Small intestine (tissue), 7 donors: ENCODE data around the gene PLXNA4. TPM values are rescaled to one million over a fixed set of nuclear protein-coding genes. Genes with fewer than 3 reads are reported as not detected.

Source experiments
- DNase-seq, 2 donors: peaks; one replicate each; pipeline versions ENCODE4 v3.0.0 to v3.0.0-alpha.2; 2013
- FAIRE-seq: peaks from 2 replicates; lab custom pipeline; 2012; peaks lifted over from hg19 to GRCh38; lab: Jason Lieb, UNC
- H3K27ac ChIP-seq, 3 donors: one replicate each; pipeline ENCODE4 v1.5.1; 2013; ENCODE audit warnings: low read length in 2 of 3, mild to moderate bottlenecking in 2 of 3, control low read depth in 1 of 3, inconsistent platforms in 1 of 3, low read depth in 1 of 3, moderate library complexity in 1 of 3
- H3K27me3 ChIP-seq, 3 donors: one replicate each; pipeline ENCODE4 v1.6.1; 2013; ENCODE audit warnings: low read length in 3 of 3, inconsistent platforms in 1 of 3; ENCODE audit not compliant: control insufficient read depth in 3 of 3, insufficient read depth in 3 of 3
- H3K36me3 ChIP-seq, 3 donors: one replicate each; pipeline ENCODE4 v1.6.1; 2013; ENCODE audit warnings: low read length in 3 of 3, inconsistent platforms in 1 of 3, low read depth in 1 of 3, mild to moderate bottlenecking in 1 of 3, moderate library complexity in 1 of 3; ENCODE audit not compliant: control insufficient read depth in 3 of 3, insufficient read depth in 2 of 3
- H3K4me1 ChIP-seq, 3 donors: one replicate each; pipeline ENCODE4 v1.6.1; 2013; ENCODE audit warnings: low read length in 2 of 3, inconsistent platforms in 1 of 3, low read depth in 1 of 3, mild to moderate bottlenecking in 1 of 3, moderate library complexity in 1 of 3; ENCODE audit not compliant: control insufficient read depth in 3 of 3, insufficient read depth in 2 of 3
- H3K4me3 ChIP-seq, 3 donors: one replicate each; pipeline ENCODE4 v1.5.1; 2013; ENCODE audit warnings: low read length in 3 of 3, control low read depth in 1 of 3, inconsistent platforms in 1 of 3, low read depth in 1 of 3, mild to moderate bottlenecking in 1 of 3, moderate library complexity in 1 of 3
- H3K9me3 ChIP-seq, 2 donors: one replicate each; pipeline ENCODE4 v1.6.1; 2013; ENCODE audit warnings: low read depth in 1 of 2, low read length in 1 of 2; ENCODE audit not compliant: control insufficient read depth in 2 of 2, insufficient read depth in 1 of 2
- WGBS, 3 donors: extraction: QIAGEN DNeasy Blood & Tissue Kit; methylation state at CpG; one replicate each; pipeline ENCODE4 v1.1.7; 2013; 5-methylcytosine and 5-hydroxymethylcytosine counted together
- polyA plus RNA-seq, 4 donors: library from polyadenylated mRNA; stranded (reverse) in 3 of 4; unstranded in 1 of 4; fragments of 200-250 nt in 3 of 4; fragments of 120-200 nt in 1 of 4; gene quantifications; one replicate each; pipeline versions ENCODE4 v1.2.1 to v1.2.3, GENCODE V29; 2013
- donor health status: healthy with polysubstance abuse.
- donor health status: control.
- donor health status: control.
- donor health status: Bipolar disorder and iron deficiency.
- donor health status: healthy.

The PLXNA4 gene
- polyA plus RNA-seq, 4 donors, result under 0.01 to 3.9 (median 1.2) TPM; not detected in 1

- H3K9me3 ChIP-seq, result peaks cover 0 to 14% of the 10 kb centered on the region in 2 donors
- no peak overlapping the region for H3K4me3 ChIP-seq
- peaks cover 0 to 7% (median 0%) of the 10 kb centered on the region in 3 donors for H3K27me3 ChIP-seq
- H3K36me3 ChIP-seq, result no peaks in the 10 kb centered on the region
- peak overlapping the region in 1 of 3 donors; percentile 23 for H3K27ac ChIP-seq
- peak in 1 of 2 donors; percentile 34 for DNase-seq
- FAIRE-seq, result no peak
- WGBS, 3 donors, result 77 to 86% (median 85%) methylated on average over 6 of the region's 6 CpGs
- peaks cover 0 to 20% (median 5%) of the 10 kb centered on the region in 3 donors for H3K4me1 ChIP-seq
Observed at GRCh38 chr7:132451161-132451560, 125.1 kb downstream of the PLXNA4 start.

GRCh38 chr7:132450696-132451095 is 125.6 kb downstream of the PLXNA4 start:
- 27 to 62% (median 41%) methylated on average over 1 of the region's 1 CpG for WGBS, 3 donors
- no peak overlapping the region for H3K4me3 ChIP-seq
- H3K27ac ChIP-seq, result peak overlapping the region in 2 of 3 donors; percentile 17 to 75
- peaks cover 0 to 7% (median 0%) of the 10 kb centered on the region in 3 donors for H3K27me3 ChIP-seq
- peaks cover 0 to 14% of the 10 kb centered on the region in 2 donors for H3K9me3 ChIP-seq
- DNase-seq (peak; percentile 65 to 69), FAIRE-seq (no peak)
- H3K36me3 ChIP-seq, result no peaks in the 10 kb centered on the region
- H3K4me1 ChIP-seq, result peaks cover 0 to 20% (median 5%) of the 10 kb centered on the region in 3 donors

- H3K27ac ChIP-seq, result peak overlapping the region in 2 of 3 donors; percentile 17 to 75
- peaks cover 0 to 20% (median 5%) of the 10 kb centered on the region in 3 donors for H3K4me1 ChIP-seq
- peak; percentile 23 to 33 for DNase-seq
- H3K4me3 ChIP-seq, result no peak overlapping the region
- peaks cover 0 to 14% of the 10 kb centered on the region in 2 donors for H3K9me3 ChIP-seq
- no peak for FAIRE-seq
- 67 to 83% (median 76%) methylated on average over 4 of the region's 4 CpGs for WGBS, 3 donors
- peaks cover 0 to 7% (median 0%) of the 10 kb centered on the region in 3 donors for H3K27me3 ChIP-seq
- no peaks in the 10 kb centered on the region for H3K36me3 ChIP-seq
Observed at GRCh38 chr7:132450188-132450587, 126.1 kb downstream of the PLXNA4 start.

GRCh38 chr7:132446666-132447278 is 129.5 kb downstream of the PLXNA4 start:
- Histone ChIP-seq H3K27me3 (no peaks in the 10 kb centered on the region), H3K4me1 (peaks cover 0 to 23% (median 5%) of the 10 kb centered on the region in 3 donors), H3K36me3 (no peaks in the 10 kb centered on the region), H3K9me3 (peaks cover 0 to 14% of the 10 kb centered on the region in 2 donors), H3K4me3 (no peak overlapping the region), H3K27ac (no peak overlapping the region)
- WGBS, 3 donors, result 72 to 79% (median 74%) methylated on average over 8 of the region's 8 CpGs
- no peak for DNase-seq
- FAIRE-seq, result no peak

- no peaks in the 10 kb centered on the region for H3K27me3 ChIP-seq
- DNase-seq, result no peak
- no peaks in the 10 kb centered on the region for H3K36me3 ChIP-seq
- peaks cover 0 to 14% of the 10 kb centered on the region in 2 donors for H3K9me3 ChIP-seq
- H3K4me1 ChIP-seq, result peaks cover 0 to 23% (median 5%) of the 10 kb centered on the region in 3 donors
- H3K4me3 ChIP-seq, result no peak overlapping the region
- FAIRE-seq, result no peak
- WGBS, 3 donors, result 49 to 59% (median 52%) methylated on average over 3 of the region's 3 CpGs
- no peak overlapping the region for H3K27ac ChIP-seq
Observed at GRCh38 chr7:132446260-132446659, 130.0 kb downstream of the PLXNA4 start.

- H3K27me3 ChIP-seq, result no peaks in the 10 kb centered on the region
- H3K27ac ChIP-seq, result no peak overlapping the region
- DNase-seq, result no peak
- H3K36me3 ChIP-seq, result no peaks in the 10 kb centered on the region
- no peak for FAIRE-seq
- H3K9me3 ChIP-seq, result peaks cover 0 to 7% of the 10 kb centered on the region in 2 donors
- peaks cover 0 to 3% (median 0%) of the 10 kb centered on the region in 3 donors for H3K4me1 ChIP-seq
- WGBS, 3 donors, result 89 to 91% (median 89%) methylated on average over 5 of the region's 5 CpGs
- no peak overlapping the region for H3K4me3 ChIP-seq
Observed at GRCh38 chr7:132443761-132444520, 132.3 kb downstream of the PLXNA4 start.

- no peak overlapping the region for H3K27ac ChIP-seq
- H3K27me3 ChIP-seq, result no peaks in the 10 kb centered on the region
- H3K36me3 ChIP-seq, result no peaks in the 10 kb centered on the region
- H3K9me3 ChIP-seq, result no peaks in the 10 kb centered on the region
- no peak overlapping the region for H3K4me3 ChIP-seq
- DNase-seq (peak in 1 of 2 donors; percentile 32), FAIRE-seq (no peak)
- 61 to 75% (median 65%) methylated on average over 4 of the region's 4 CpGs for WGBS, 3 donors
- peaks cover 0 to 3% (median 0%) of the 10 kb centered on the region in 3 donors for H3K4me1 ChIP-seq
Observed at GRCh38 chr7:132441935-132442334, 134.3 kb downstream of the PLXNA4 start.

GRCh38 chr7:132440151-132440550 is 136.1 kb downstream of the PLXNA4 start:
- peaks cover 0 to 7% (median 0%) of the 10 kb centered on the region in 3 donors for H3K4me1 ChIP-seq
- no peaks in the 10 kb centered on the region for H3K36me3 ChIP-seq
- H3K9me3 ChIP-seq, result no peaks in the 10 kb centered on the region
- no peak overlapping the region for H3K27ac ChIP-seq
- H3K27me3 ChIP-seq, result peaks cover 0 to 3% (median 0%) of the 10 kb centered on the region in 3 donors
- FAIRE-seq (no peak), DNase-seq (no peak)
- no peak overlapping the region for H3K4me3 ChIP-seq
- 80 to 90% (median 90%) methylated on average over 5 of the region's 5 CpGs for WGBS, 3 donors
